Measurements from ENCODE around the gene IMMP2L.

The IMMP2L gene

GRCh38 chr7:111212857-111213523, 349.3 kb downstream of the IMMP2L start:
- H3K4me3 ChIP-seq (ENCODE audit: low read depth in 1 of 2, low read length in 1 of 2): no peak overlapping the region
- TF ChIP-seq CTCF (IDR thresholded peaks at IDR 0.05): no peak
- no peaks in the 10 kb centered on the region for H3K27me3 ChIP-seq
- no peaks in the 10 kb centered on the region for H3K4me1 ChIP-seq (ENCODE audit: control insufficient read depth in 1 of 2, insufficient read depth in 1 of 2, low read depth in 1 of 2, low read length in 1 of 2)
- H3K36me3 ChIP-seq: no peaks in the 10 kb centered on the region
- H3K9me3 ChIP-seq: no peaks in the 10 kb centered on the region
- H3K27ac ChIP-seq: no peak overlapping the region

- no peaks in the 10 kb centered on the region for H3K36me3 ChIP-seq
- no peak overlapping the region for H3K27ac ChIP-seq
- no peaks in the 10 kb centered on the region for H3K27me3 ChIP-seq
- no peak overlapping the region for H3K4me3 ChIP-seq (ENCODE audit: low read depth in 1 of 2, low read length in 1 of 2)
- no peaks in the 10 kb centered on the region for H3K4me1 ChIP-seq (ENCODE audit: control insufficient read depth in 1 of 2, insufficient read depth in 1 of 2, low read depth in 1 of 2, low read length in 1 of 2)
- TF ChIP-seq CTCF (IDR thresholded peaks at IDR 0.05): no peak
- no peaks in the 10 kb centered on the region for H3K9me3 ChIP-seq
Measured at GRCh38 chr7:111210996-111211395, 351.3 kb downstream of the IMMP2L start.

- Histone ChIP-seq H3K9me3 (no peaks in the 10 kb centered on the region), H3K4me1 (ENCODE audit: control insufficient read depth in 1 of 2, insufficient read depth in 1 of 2, low read depth in 1 of 2, low read length in 1 of 2) (no peaks in the 10 kb centered on the region), H3K27me3 (no peaks in the 10 kb centered on the region), H3K4me3 (ENCODE audit: low read depth in 1 of 2, low read length in 1 of 2) (no peak overlapping the region), H3K27ac (no peak overlapping the region), H3K36me3 (no peaks in the 10 kb centered on the region)
- TF ChIP-seq CTCF (IDR thresholded peaks at IDR 0.05): no peak
Measured at GRCh38 chr7:111210043-111210442, 352.2 kb downstream of the IMMP2L start.

DNA sequence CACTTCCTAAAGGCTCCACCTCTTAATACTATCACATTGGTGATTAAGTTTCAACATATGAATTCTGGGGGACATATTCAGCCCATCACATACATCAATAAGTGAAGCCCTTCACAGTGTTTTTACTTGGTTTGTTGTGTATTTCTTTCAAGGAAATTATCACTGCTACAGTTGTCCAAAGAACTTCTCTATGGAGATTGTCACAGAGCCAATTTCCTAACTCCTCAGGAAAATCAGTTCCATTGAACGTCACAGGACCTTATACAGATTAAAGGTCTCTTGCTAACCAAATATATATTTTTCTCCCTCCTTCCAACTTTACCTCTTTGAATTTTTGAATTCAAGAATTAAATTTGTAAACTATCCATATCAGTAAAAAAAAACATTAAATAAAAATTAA, 357.0 kb downstream of the IMMP2L start:
- H3K9me3 ChIP-seq: no peaks in the 10 kb centered on the region
- no peak overlapping the region for H3K27ac ChIP-seq
- no peaks in the 10 kb centered on the region for H3K4me1 ChIP-seq (ENCODE audit: control insufficient read depth in 1 of 2, insufficient read depth in 1 of 2, low read depth in 1 of 2, low read length in 1 of 2)
- TF ChIP-seq CTCF (IDR thresholded peaks at IDR 0.05): no peak
- no peak overlapping the region for H3K4me3 ChIP-seq (ENCODE audit: low read depth in 1 of 2, low read length in 1 of 2)
- H3K27me3 ChIP-seq: no peaks in the 10 kb centered on the region
- H3K36me3 ChIP-seq: no peaks in the 10 kb centered on the region

DNA sequence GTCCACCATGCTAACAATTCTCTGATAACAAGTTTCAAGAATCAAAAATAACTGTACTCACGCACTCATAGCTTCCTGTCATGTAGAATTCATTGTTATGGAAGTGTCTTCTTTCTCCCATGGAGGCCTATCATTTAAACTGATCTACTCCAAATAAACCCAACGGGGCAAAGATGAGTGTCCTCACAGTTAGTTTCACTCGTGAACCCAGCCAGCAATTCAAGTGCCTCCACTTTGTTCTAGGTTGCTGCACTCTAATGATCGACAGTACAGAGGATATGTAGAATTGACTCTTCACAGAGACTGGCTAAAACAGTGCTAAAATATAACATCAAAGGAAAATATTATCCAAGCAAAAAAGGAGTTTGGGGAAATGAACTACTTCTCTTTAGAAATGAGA, 360.0 kb downstream of the IMMP2L start:
- TF ChIP-seq CTCF (IDR thresholded peaks at IDR 0.05): no peak
- Histone ChIP-seq H3K27ac (no peak overlapping the region), H3K4me3 (ENCODE audit: low read depth in 1 of 2, low read length in 1 of 2) (no peak overlapping the region), H3K4me1 (ENCODE audit: control insufficient read depth in 1 of 2, insufficient read depth in 1 of 2, low read depth in 1 of 2, low read length in 1 of 2) (no peaks in the 10 kb centered on the region), H3K36me3 (no peaks in the 10 kb centered on the region), H3K27me3 (no peaks in the 10 kb centered on the region), H3K9me3 (no peaks in the 10 kb centered on the region)
